ENCODE results near the gene TUT7. TPM values are rescaled to one million over a fixed set of nuclear protein-coding genes. Genes with fewer than 3 reads are reported as not detected.

The TUT7 gene
- total RNA-seq, 4 donors from 2014 or later, result 64.4 to 147 (median 82.1) TPM

GRCh38 chr9:86347991-86348390 lies 6.2 kb downstream of the TUT7 start:
- no peak overlapping the region for H3K27ac ChIP-seq
- H3K27me3 ChIP-seq, result no peaks in the 10 kb centered on the region
- 90% methylated on average over 2 of the region's 2 CpGs for WGBS
- H3K9me3 ChIP-seq, result no peaks in the 10 kb centered on the region
- peaks cover 27% of the 10 kb centered on the region for H3K36me3 ChIP-seq
- no peak for DNase-seq (ENCODE audit: low spot score in 2 of 2)
- peaks cover 62% of the 10 kb centered on the region for H3K4me1 ChIP-seq
- TF ChIP-seq CTCF (IDR thresholded peaks at IDR 0.05) (no peak), EP300 (IDR thresholded peaks at IDR 0.05) (no peak), POLR2AphosphoS5 (IDR thresholded peaks at IDR 0.05) (no peak), POLR2A (IDR thresholded peaks at IDR 0.05) (no peak)
- H3K4me3 ChIP-seq, result no peak overlapping the region

GRCh38 chr9:86344818-86345217 lies 9.4 kb downstream of the TUT7 start:
- H3K4me1 ChIP-seq, result peaks cover 30% of the 10 kb centered on the region
- DNase-seq (ENCODE audit: low spot score in 2 of 2), result no peak
- no peaks in the 10 kb centered on the region for H3K9me3 ChIP-seq
- 58% methylated on average over 2 of the region's 2 CpGs for WGBS
- TF ChIP-seq POLR2AphosphoS5 (IDR thresholded peaks at IDR 0.05) (no peak), CTCF (IDR thresholded peaks at IDR 0.05) (no peak), POLR2A (IDR thresholded peaks at IDR 0.05) (no peak), EP300 (IDR thresholded peaks at IDR 0.05) (no peak)
- H3K36me3 ChIP-seq, result peaks cover 58% of the 10 kb centered on the region
- no peak overlapping the region for H3K27ac ChIP-seq
- H3K27me3 ChIP-seq, result no peaks in the 10 kb centered on the region
- H3K4me3 ChIP-seq, result no peak overlapping the region

GRCh38 chr9:86342269-86342668 lies 11.9 kb downstream of the TUT7 start:
- Histone ChIP-seq H3K27me3 (no peaks in the 10 kb centered on the region), H3K4me3 (no peak overlapping the region), H3K9me3 (no peaks in the 10 kb centered on the region), H3K4me1 (peaks cover 12% of the 10 kb centered on the region), H3K27ac (no peak overlapping the region), H3K36me3 (peaks cover 80% of the 10 kb centered on the region)
- no peak for DNase-seq (ENCODE audit: low spot score in 2 of 2)
- TF ChIP-seq POLR2A (IDR thresholded peaks at IDR 0.05) (no peak), POLR2AphosphoS5 (IDR thresholded peaks at IDR 0.05) (no peak), EP300 (IDR thresholded peaks at IDR 0.05) (no peak), CTCF (IDR thresholded peaks at IDR 0.05) (no peak)
- WGBS, result 99% methylated on average over 3 of the region's 3 CpGs

DNA sequence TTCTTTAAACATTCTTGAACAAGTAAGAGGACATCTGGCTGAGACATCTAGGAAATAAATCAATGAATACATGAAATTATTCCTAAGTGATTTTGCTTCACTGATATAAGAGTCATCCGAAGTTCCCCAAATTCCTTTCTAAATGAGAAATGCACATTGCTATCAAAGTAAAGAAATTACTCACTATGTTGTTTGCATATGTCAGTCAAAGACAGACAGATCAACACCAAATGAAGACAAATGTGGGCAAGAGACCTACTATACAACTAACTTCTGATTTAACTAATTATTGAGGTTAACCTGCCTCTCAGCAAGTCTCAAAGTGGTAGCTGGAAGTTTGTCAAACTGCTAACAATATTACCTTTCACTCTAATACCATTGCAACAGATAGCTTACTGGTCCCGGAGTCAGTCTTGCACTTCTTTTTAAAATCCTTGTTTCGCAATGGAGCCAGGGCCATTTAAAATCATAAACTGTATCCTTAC lies 13.2 kb downstream of the TUT7 start:
- Histone ChIP-seq H3K36me3 (peaks cover 91% of the 10 kb centered on the region), H3K4me3 (no peak overlapping the region), H3K27me3 (no peaks in the 10 kb centered on the region), H3K9me3 (no peaks in the 10 kb centered on the region), H3K27ac (no peak overlapping the region), H3K4me1 (peaks cover under 1% of the 10 kb centered on the region)
- no peak for TF ChIP-seq POLR2AphosphoS5 (IDR thresholded peaks at IDR 0.05)
- no peak for TF ChIP-seq EP300 (IDR thresholded peaks at IDR 0.05)
- no peak for TF ChIP-seq POLR2A (IDR thresholded peaks at IDR 0.05)
- TF ChIP-seq CTCF (IDR thresholded peaks at IDR 0.05), result no peak
- WGBS, result 77% methylated on average over 3 of the region's 3 CpGs
- no peak for DNase-seq (ENCODE audit: low spot score in 2 of 2)

- H3K27ac ChIP-seq, result no peak overlapping the region
- no peaks in the 10 kb centered on the region for H3K9me3 ChIP-seq
- no peak for DNase-seq (ENCODE audit: low spot score in 2 of 2)
- no peaks in the 10 kb centered on the region for H3K4me1 ChIP-seq
- no peaks in the 10 kb centered on the region for H3K27me3 ChIP-seq
- no peak for TF ChIP-seq POLR2A (IDR thresholded peaks at IDR 0.05)
- no peak for TF ChIP-seq POLR2AphosphoS5 (IDR thresholded peaks at IDR 0.05)
- TF ChIP-seq EP300 (IDR thresholded peaks at IDR 0.05), result no peak
- TF ChIP-seq CTCF (IDR thresholded peaks at IDR 0.05), result no peak
- WGBS, result 89% methylated on average over 1 of the region's 1 CpG
- H3K36me3 ChIP-seq, result peaks cover 91% of the 10 kb centered on the region
- no peak overlapping the region for H3K4me3 ChIP-seq
These were observed 13.7 kb downstream of the TUT7 start for GRCh38 chr9:86340356-86341006.
